HAP-1 (cell line): ENCODE data around the gene GK.
"Not testable (repeated sequence)": the region's sequence is repeated elsewhere in the genome, so short reads cannot be mapped to it uniquely, and the experiment has no call there.

Experiments used
- DNase-seq, 2 experiments: peaks; one replicate each; pipeline ENCODE4 v3.0.0-alpha.2; 2016 to 2020; ENCODE audit warnings: low spot score in 2 of 2
- H3K27me3 ChIP-seq: fragments of 250-450 bp; sonication (Bioruptor Pico); 2 replicates; pipeline ENCODE4 v1.5.1; 2020; ENCODE audit warnings: low read depth, mild to moderate bottlenecking, moderate library complexity
- H3K36me3 ChIP-seq: fragments of 250-450 bp; sonication (Bioruptor Pico); replicated peaks from 2 replicates; pipeline ENCODE4 v1.5.1; 2020; ENCODE audit warnings: mild to moderate bottlenecking
- H3K4me1 ChIP-seq: fragments of 250-450 bp; sonication (Bioruptor Pico); 2 replicates; pipeline ENCODE4 v1.5.1; 2020; ENCODE audit warnings: mild to moderate bottlenecking
- H3K4me3 ChIP-seq: fragments of 250-450 bp; sonication (Bioruptor Pico); 2 replicates; pipeline ENCODE4 v1.5.1; 2020; ENCODE audit warnings: mild to moderate bottlenecking, moderate library complexity
- H3K9me3 ChIP-seq: fragments of 250-450 bp; sonication (Bioruptor Pico); 2 replicates; pipeline ENCODE4 v1.5.1; 2020; ENCODE audit warnings: mild to moderate bottlenecking, moderate library complexity
- in situ Hi-C: fragments of 300-500 bp; cut with MboI; formaldehyde crosslinking; loops from 3 replicates; pipeline ENCODE4 v1.14.3; 2020; ENCODE audit warnings: low sequenced_read_pairs, inconsistent platforms, mixed read lengths

GK gene

GRCh38 chrX:30635630-30636029, 17.6 kb upstream of the GK start:
- Histone ChIP-seq H3K27me3 (no peaks in the 10 kb centered on the region), H3K9me3 (no peaks in the 10 kb centered on the region), H3K4me3 (no peak overlapping the region), H3K36me3 (no peaks in the 10 kb centered on the region), H3K4me1 (no peaks in the 10 kb centered on the region)
- in situ Hi-C loops, result loop anchor here (10.0 kb wide), 1 partner anchor 79 kb away; no protein-coding TSS in a partner anchor
- peak in 1 of 2 experiments; percentile 33 for DNase-seq

DNA sequence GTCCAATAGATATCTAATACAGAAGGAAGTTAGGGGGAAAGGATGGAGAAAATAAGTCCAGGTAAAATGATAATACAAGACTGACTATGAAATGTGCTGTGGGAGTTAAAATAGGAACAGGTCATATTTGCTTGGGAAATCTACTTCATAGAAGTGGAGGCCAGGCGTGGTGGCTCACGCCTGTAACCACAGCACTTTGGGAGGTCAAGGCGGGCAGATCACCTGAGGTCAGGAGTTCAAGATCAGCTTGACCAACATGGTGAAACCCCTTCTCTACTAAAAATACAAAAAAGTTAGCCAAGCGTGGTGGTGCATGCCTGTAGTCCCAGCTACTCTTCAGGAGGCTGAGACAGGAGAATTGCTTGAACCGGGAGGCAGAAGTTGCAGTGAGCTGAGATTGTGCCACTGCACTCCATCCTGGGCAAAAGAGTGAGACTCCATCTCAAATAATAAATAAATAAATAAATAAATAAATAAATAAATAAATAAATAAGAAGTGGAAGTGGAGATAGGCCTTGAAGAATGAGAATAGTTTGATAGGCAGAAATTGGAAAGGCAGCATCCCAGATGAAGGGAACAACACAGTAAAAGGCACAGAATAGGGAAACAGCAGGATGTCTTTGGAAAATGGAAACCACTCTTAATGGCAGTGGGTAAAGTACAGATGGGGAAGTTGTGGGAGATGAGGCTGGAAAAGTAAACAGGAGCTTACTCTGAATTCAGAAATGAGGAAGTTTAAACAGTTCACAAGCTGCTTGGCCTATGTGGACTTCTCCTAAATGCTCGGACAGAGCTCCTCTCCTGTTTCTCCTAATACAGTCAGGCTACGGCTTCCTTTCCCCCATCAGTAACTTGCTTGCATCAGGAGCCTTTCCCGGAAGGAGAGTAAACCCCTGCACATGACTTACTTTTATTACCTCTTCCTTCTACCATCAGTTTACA, 15.1 kb upstream of the GK start:
- H3K4me1 ChIP-seq, result no peaks in the 10 kb centered on the region
- H3K4me3 ChIP-seq, result no peak overlapping the region
- DNase-seq, result no peak
- no peaks in the 10 kb centered on the region for H3K27me3 ChIP-seq
- no peaks in the 10 kb centered on the region for H3K36me3 ChIP-seq
- H3K9me3 ChIP-seq, result no peaks in the 10 kb centered on the region
- in situ Hi-C loops, result loop anchor here (10.0 kb wide), 1 partner anchor 77 kb away; no protein-coding TSS in a partner anchor

- H3K27me3 ChIP-seq, DNase-seq, H3K36me3 ChIP-seq, H3K4me1 ChIP-seq, H3K9me3 ChIP-seq, H3K4me3 ChIP-seq: not testable (repeated sequence)
- in situ Hi-C loops, result loop anchor here (10.0 kb wide), 1 partner anchor 75 kb away; no protein-coding TSS in a partner anchor
These were observed 13.5 kb upstream of the GK start for GRCh38 chrX:30639702-30640101.

- H3K4me3 ChIP-seq, result no peak overlapping the region
- DNase-seq, result no peak
These were observed 10.6 kb upstream of the GK start for GRCh38 chrX:30642642-30643041.

GRCh38 chrX:30643313-30643821, 9.9 kb upstream of the GK start:
- H3K4me1 ChIP-seq, result no peaks in the 10 kb centered on the region
- H3K27me3 ChIP-seq, result no peaks in the 10 kb centered on the region
- in situ Hi-C loops, result no loop called here
- no peak overlapping the region for H3K4me3 ChIP-seq
- H3K9me3 ChIP-seq, result no peaks in the 10 kb centered on the region
- DNase-seq, result no peak
- H3K36me3 ChIP-seq, result no peaks in the 10 kb centered on the region

More at GRCh38 chrX:30642642-30643041, 10.6 kb upstream of the GK start:
- in situ Hi-C loops, result no loop called here
- H3K4me1 ChIP-seq, result no peaks in the 10 kb centered on the region
- no peaks in the 10 kb centered on the region for H3K36me3 ChIP-seq
- no peaks in the 10 kb centered on the region for H3K9me3 ChIP-seq
- no peaks in the 10 kb centered on the region for H3K27me3 ChIP-seq

GRCh38 chrX:30649859-30650258, 3.4 kb upstream of the GK start:
- in situ Hi-C loops, result no loop called here
- Histone ChIP-seq H3K4me1 (peaks cover 16% of the 10 kb centered on the region), H3K27me3 (no peaks in the 10 kb centered on the region), H3K4me3 (no peak overlapping the region), H3K36me3 (no peaks in the 10 kb centered on the region), H3K9me3 (no peaks in the 10 kb centered on the region)
- no peak for DNase-seq

GRCh38 chrX:30652527-30653414, 452 bp upstream of the GK start:
- Histone ChIP-seq H3K4me1 (peaks cover 16% of the 10 kb centered on the region), H3K36me3 (no peaks in the 10 kb centered on the region), H3K27me3 (no peaks in the 10 kb centered on the region), H3K9me3 (no peaks in the 10 kb centered on the region), H3K4me3 (peak overlapping the region; percentile 72)
- in situ Hi-C loops, result no loop called here
- peak; percentile 95 to 99 for DNase-seq

- H3K27me3 ChIP-seq, H3K9me3 ChIP-seq, in situ Hi-C loops, H3K36me3 ChIP-seq: not testable (repeated sequence)
- Histone ChIP-seq H3K4me3 (peak overlapping the region; percentile 72), H3K4me1 (peaks cover 16% of the 10 kb centered on the region)
- DNase-seq, result peak in 1 of 2 experiments; percentile 10
These were observed 1.2 kb downstream of the GK start for GRCh38 chrX:30654386-30654785.

- H3K27me3 ChIP-seq, result no peaks in the 10 kb centered on the region
- no peak overlapping the region for H3K4me3 ChIP-seq
- H3K36me3 ChIP-seq, result no peaks in the 10 kb centered on the region; the same call in 1 of the 2 replicates
- H3K9me3 ChIP-seq, result no peaks in the 10 kb centered on the region
- in situ Hi-C loops, result no loop called here
- DNase-seq, result no peak
- H3K4me1 ChIP-seq, result peaks cover 16% of the 10 kb centered on the region
These were observed 1.9 kb downstream of the GK start for GRCh38 chrX:30654989-30655607.

GRCh38 chrX:30655991-30656390, 2.8 kb downstream of the GK start:
- no peaks in the 10 kb centered on the region for H3K27me3 ChIP-seq
- DNase-seq, result no peak
- in situ Hi-C loops, result no loop called here
- H3K9me3 ChIP-seq, result no peaks in the 10 kb centered on the region
- H3K4me3 ChIP-seq, result no peak overlapping the region
- H3K4me1 ChIP-seq, result peaks cover 10% of the 10 kb centered on the region
- H3K36me3 ChIP-seq, result no peaks in the 10 kb centered on the region; the same call in 1 of the 2 replicates

DNA sequence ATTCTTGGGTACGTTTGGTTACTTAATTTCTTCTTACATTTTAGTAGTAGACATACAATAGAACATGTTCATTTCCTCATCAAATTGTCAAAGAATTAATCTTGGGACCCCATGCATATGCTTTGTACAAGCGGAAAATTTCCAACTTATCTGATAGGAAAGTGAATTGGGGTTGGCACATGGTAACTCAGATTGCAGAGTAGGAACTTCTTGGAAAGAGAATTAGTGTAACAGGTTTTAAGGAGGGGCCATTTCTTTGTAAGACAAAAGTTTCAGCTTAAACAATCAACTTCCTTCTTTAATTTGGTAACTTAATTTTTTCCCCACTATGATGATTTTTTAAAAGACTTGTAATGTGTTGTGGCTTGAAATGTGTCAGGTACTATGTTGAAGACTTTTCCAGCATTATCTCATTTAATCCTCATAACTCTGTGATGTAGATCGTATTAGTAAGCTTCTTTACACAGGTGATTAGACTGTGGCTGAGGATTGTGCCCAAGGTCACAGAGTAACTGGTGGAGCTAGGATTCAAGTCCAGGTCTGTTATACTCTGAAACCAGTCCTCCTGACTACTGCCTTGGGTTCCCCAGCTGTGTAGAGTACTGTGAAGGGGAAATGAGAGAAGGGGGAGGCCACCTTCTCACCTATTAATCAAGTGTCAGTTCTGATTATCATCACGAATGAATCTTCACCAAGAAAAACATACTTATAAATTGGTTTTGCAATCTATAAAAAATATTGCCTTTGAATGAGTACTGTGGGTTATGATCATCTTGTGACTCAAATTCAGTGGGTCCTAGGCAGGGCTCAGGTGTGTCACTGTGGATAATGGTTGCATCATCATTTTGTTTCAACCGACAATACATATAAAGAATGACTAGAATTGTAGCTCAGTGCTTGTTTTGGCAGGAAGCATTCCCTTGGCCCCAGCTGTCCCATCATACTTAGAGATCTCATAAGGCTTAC, 4.3 kb downstream of the GK start:
- H3K4me3 ChIP-seq, result no peak overlapping the region
- DNase-seq, result no peak
- peaks cover 3% of the 10 kb centered on the region; the same call in 1 of the 2 replicates for H3K4me1 ChIP-seq

DNA sequence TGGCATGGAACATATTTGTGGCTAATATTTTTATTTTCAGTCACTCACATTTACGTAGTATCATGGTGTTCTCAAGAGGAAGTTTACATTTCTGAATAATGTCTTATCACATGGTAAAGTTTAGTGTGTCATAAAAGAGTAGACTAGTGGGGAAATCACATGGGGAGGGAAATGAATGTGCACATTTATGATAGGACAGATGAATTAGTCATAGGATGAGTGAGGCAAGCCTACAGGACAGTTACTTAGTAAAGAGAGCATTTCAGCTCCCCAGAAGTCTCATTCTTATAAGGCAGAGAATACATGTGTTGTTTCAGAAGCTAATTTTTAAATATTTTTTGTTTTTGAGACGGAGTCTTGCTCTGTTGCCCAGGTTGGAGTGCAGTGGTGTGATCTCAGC, 6.2 kb downstream of the GK start:
- in situ Hi-C loops, result no loop called here

More for the DNA sequence above, 4.3 kb downstream of the GK start:
- in situ Hi-C loops, result no loop called here
- H3K36me3 ChIP-seq, result no peaks in the 10 kb centered on the region; the same call in 1 of the 2 replicates
- no peaks in the 10 kb centered on the region for H3K9me3 ChIP-seq
- H3K27me3 ChIP-seq, result no peaks in the 10 kb centered on the region

More for the DNA sequence above, 6.2 kb downstream of the GK start:
- Histone ChIP-seq H3K4me3 (no peak overlapping the region), H3K4me1 (no peaks in the 10 kb centered on the region), H3K36me3 (no peaks in the 10 kb centered on the region; the same call in 1 of the 2 replicates), H3K9me3 (no peaks in the 10 kb centered on the region), H3K27me3 (no peaks in the 10 kb centered on the region)
- DNase-seq, result no peak
